ENCODE data around the gene STMND1.

Gene STMND1

GRCh38 chr6:17081860-17082508 lies 19.9 kb upstream of the STMND1 start:
- no peak for TF ChIP-seq CTCF (IDR thresholded peaks at IDR 0.05; ENCODE audit: insufficient read depth, low read length, missing control alignments)
- ChIA-PET POLR2A (no interaction called here), CTCF (interaction anchor here (0.9 to 1.0 kb wide), 2 partner anchors 9 to 318 kb away, joined by 3 to 6 read pairs; no protein-coding TSS in a partner anchor)
- H3K4me3 ChIP-seq (ENCODE audit: low read depth, low read length), result no peak overlapping the region
- no peak for DNase-seq (ENCODE audit: low read depth, low spot score)

GRCh38 chr6:17083397-17083796 lies 18.5 kb upstream of the STMND1 start:
- no peak for DNase-seq (ENCODE audit: low read depth, low spot score)
- TF ChIP-seq CTCF (IDR thresholded peaks at IDR 0.05; ENCODE audit: insufficient read depth, low read length, missing control alignments), result no peak
- ChIA-PET POLR2A (no interaction called here), CTCF (interaction anchor here (0.8 to 9.1 kb wide), 2 partner anchors 117 to 320 kb away, joined by 3 to 150 read pairs; partner anchors contain the start of gene ATXN1)
- H3K4me3 ChIP-seq (ENCODE audit: low read depth, low read length), result no peak overlapping the region

GRCh38 chr6:17086469-17086868 lies 15.4 kb upstream of the STMND1 start:
- CTCF ChIA-PET, result interaction anchor here (0.6 to 9.1 kb wide), 68 partner anchors 10 to 801 kb away, joined by 3 to 150 read pairs (median 4); partner anchors contain the start of gene ATXN1
- POLR2A ChIA-PET, result no interaction called here
- DNase-seq (ENCODE audit: low read depth, low spot score), result peak; percentile 24
- H3K4me3 ChIP-seq (ENCODE audit: low read depth, low read length), result no peak overlapping the region
- peak; percentile 57 for TF ChIP-seq CTCF (IDR thresholded peaks at IDR 0.05; ENCODE audit: insufficient read depth, low read length, missing control alignments)

- no peak for TF ChIP-seq CTCF (IDR thresholded peaks at IDR 0.05; ENCODE audit: insufficient read depth, low read length, missing control alignments)
- CTCF ChIA-PET, result interaction anchor here (0.6 to 9.1 kb wide), 14 partner anchors 10 to 803 kb away, joined by 3 to 150 read pairs (median 4); partner anchors contain the start of gene ATXN1
- no peak overlapping the region for H3K4me3 ChIP-seq (ENCODE audit: low read depth, low read length)
- POLR2A ChIA-PET, result no interaction called here
- DNase-seq (ENCODE audit: low read depth, low spot score), result no peak
Measured at GRCh38 chr6:17088091-17088611, 13.7 kb upstream of the STMND1 start.

GRCh38 chr6:17091122-17091521 lies 10.7 kb upstream of the STMND1 start:
- peak; percentile 41 for TF ChIP-seq CTCF (IDR thresholded peaks at IDR 0.05; ENCODE audit: insufficient read depth, low read length, missing control alignments)
- ChIA-PET CTCF (interaction anchor here (0.8 to 9.1 kb wide), 22 partner anchors 7 to 805 kb away, joined by 3 to 150 read pairs (median 4); partner anchors contain the start of gene ATXN1), POLR2A (no interaction called here)
- no peak overlapping the region for H3K4me3 ChIP-seq (ENCODE audit: low read depth, low read length)
- DNase-seq (ENCODE audit: low read depth, low spot score), result no peak

- DNase-seq (ENCODE audit: low read depth, low spot score), result no peak
- ChIA-PET CTCF (interaction anchor here (1.1 to 2.0 kb wide), 3 partner anchors 125 to 330 kb away, joined by 3 to 6 read pairs (median 5); no protein-coding TSS in a partner anchor), POLR2A (no interaction called here)
- TF ChIP-seq CTCF (IDR thresholded peaks at IDR 0.05; ENCODE audit: insufficient read depth, low read length, missing control alignments), result peak; percentile 25
- no peak overlapping the region for H3K4me3 ChIP-seq (ENCODE audit: low read depth, low read length)
Measured at GRCh38 chr6:17093686-17094085, 8.2 kb upstream of the STMND1 start.
